Mesothelial cell of epicardium (in vitro differentiated cells): ENCODE measurements around the gene KRTAP10-11. TPM values are rescaled to one million over a fixed set of nuclear protein-coding genes. Genes with fewer than 3 reads are reported as not detected.
A peak's percentile ranks its signal among the peaks of the same experiment; 100 is the strongest.
"Not testable (repeated sequence)": the region's sequence is repeated elsewhere in the genome, so short reads cannot be mapped to it uniquely, and the experiment has no call there.

Experiments used
- DNase-seq, 2 experiments: peaks; one replicate each; pipeline ENCODE4 v3.0.0; 2021; ENCODE audit warnings: low spot score in 2 of 2; ENCODE audit not compliant: unreplicated experiment in 2 of 2
- H3K27ac Mint-ChIP-seq: 2 replicates; pipeline ENCODE4 v1.8.0; 2021; ENCODE audit warnings: mixed read lengths
- H3K27me3 Mint-ChIP-seq: 2 replicates; pipeline ENCODE4 v1.8.0; 2021; ENCODE audit warnings: low read depth, mixed read lengths
- H3K36me3 Mint-ChIP-seq: 2 replicates; pipeline ENCODE4 v1.8.0; 2021; ENCODE audit warnings: mixed read lengths
- H3K4me1 Mint-ChIP-seq: 2 replicates; pipeline ENCODE4 v1.8.0; 2021; ENCODE audit warnings: mixed read lengths
- H3K4me3 Mint-ChIP-seq: 2 replicates; pipeline ENCODE4 v1.8.0; 2021; ENCODE audit warnings: mild to moderate bottlenecking, moderate library complexity, mixed read lengths
- H3K9me3 Mint-ChIP-seq: 2 replicates; pipeline ENCODE4 v1.8.0; 2021; ENCODE audit warnings: mixed read lengths
- total RNA-seq: library from RNA; stranded (reverse); gene quantifications from 3 replicates; pipeline ENCODE4 v1.2.1, GENCODE V29; 2021
- TF ChIP-seq, protein P1 (sequence below): fragments of 200-600 bp; sonication (generic); IDR thresholded peaks from one replicate; pipeline ENCODE4 v1.5.0; 2021; ENCODE audit warnings: antibody characterized with exemption; ENCODE audit not compliant: unreplicated experiment

The KRTAP10-11 gene
- total RNA-seq, 1 donor from 2014 or later = not detected

DNA sequence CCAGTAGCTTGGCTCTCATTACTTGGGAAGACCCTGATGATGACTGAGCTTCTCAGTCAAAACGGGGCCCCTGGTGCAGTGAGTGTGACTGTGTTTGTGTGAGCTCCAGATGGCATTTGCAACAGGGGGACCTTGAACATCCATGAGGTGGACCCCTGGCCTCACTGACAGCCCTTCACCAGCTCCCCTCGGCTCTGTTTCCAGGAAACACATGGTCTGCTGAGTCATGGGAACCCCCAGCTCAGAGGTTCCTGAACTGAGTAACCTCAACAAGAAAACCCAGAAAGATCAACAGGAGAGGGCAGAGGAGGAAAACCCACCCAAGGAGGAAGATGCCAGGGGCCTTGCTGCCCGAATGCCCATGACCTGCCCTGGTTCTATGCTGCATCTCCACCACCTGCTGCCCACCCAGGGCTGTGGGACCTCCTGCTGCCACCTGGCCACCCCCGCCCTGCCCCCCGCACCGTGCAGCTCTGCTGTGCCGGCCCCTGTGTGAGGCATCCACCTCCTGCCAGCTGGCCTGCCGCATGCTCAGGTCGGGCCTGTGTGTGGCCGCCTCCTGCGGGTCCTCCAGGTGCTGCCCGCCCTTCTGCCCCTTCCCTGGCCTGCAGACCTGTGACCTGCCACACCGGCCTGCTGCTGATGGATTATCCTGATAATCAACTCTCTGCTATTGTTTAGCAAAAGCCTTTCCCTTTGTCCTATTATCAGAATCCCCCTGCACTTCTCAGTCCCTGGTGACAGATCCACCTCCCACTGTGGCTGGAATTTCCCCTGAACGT, 40.0 kb downstream of the KRTAP10-11 start:
- Mint-ChIP-seq H3K27ac (no peak overlapping the region), H3K4me1 (peaks cover 5% of the 10 kb centered on the region), H3K27me3 (peaks cover 63% of the 10 kb centered on the region), H3K4me3 (no peak overlapping the region), H3K9me3 (no peaks in the 10 kb centered on the region), H3K36me3 (no peaks in the 10 kb centered on the region)
- DNase-seq = peak in 1 of 2 experiments; percentile 36
- TF ChIP-seq, protein P1, sequence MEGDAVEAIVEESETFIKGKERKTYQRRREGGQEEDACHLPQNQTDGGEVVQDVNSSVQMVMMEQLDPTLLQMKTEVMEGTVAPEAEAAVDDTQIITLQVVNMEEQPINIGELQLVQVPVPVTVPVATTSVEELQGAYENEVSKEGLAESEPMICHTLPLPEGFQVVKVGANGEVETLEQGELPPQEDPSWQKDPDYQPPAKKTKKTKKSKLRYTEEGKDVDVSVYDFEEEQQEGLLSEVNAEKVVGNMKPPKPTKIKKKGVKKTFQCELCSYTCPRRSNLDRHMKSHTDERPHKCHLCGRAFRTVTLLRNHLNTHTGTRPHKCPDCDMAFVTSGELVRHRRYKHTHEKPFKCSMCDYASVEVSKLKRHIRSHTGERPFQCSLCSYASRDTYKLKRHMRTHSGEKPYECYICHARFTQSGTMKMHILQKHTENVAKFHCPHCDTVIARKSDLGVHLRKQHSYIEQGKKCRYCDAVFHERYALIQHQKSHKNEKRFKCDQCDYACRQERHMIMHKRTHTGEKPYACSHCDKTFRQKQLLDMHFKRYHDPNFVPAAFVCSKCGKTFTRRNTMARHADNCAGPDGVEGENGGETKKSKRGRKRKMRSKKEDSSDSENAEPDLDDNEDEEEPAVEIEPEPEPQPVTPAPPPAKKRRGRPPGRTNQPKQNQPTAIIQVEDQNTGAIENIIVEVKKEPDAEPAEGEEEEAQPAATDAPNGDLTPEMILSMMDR = no peak

DNA sequence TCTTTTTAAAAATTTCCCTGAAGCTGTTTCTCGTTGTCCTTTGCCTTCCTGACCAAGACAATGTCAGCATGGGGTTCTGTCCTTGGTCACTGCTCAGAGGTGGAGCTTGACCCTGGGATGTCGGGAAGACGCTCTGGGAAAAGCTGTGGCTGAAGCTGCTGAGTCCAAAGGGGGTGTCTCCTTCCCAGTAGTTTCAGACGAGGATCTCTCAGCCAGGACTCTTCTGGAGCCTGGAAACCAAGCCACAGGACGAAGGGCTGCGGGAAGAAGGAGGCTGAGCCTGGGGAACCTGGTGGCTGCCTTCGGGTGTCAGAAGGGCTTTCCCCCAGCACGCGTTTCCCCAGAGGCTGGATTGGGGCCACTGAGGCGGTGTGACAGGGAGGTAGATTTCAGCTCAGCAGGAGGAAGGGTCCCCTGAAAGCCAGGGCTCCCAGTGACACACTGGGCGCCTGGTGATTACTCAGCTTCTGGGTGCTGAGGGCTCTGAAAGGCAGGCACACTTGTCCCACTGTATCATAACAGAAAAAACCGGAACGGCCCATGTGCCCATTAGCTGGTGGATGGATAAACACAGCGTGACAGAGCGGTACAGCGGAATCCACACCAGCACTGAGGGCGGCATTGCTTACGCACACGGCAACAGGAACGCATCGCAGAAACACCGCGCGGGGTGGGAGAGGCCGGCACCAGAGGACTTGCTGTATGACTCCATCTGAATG, 40.8 kb downstream of the KRTAP10-11 start:
- H3K4me1 Mint-ChIP-seq = peaks cover 5% of the 10 kb centered on the region
- H3K4me3 Mint-ChIP-seq = no peak overlapping the region
- H3K36me3 Mint-ChIP-seq = no peaks in the 10 kb centered on the region
- TF ChIP-seq, protein P1 = no peak
- H3K9me3 Mint-ChIP-seq = no peaks in the 10 kb centered on the region
- peak in 1 of 2 experiments; percentile 28 for DNase-seq
- peaks cover 64% of the 10 kb centered on the region for H3K27me3 Mint-ChIP-seq
- H3K27ac Mint-ChIP-seq = no peak overlapping the region

- Mint-ChIP-seq H3K4me3 (no peak overlapping the region), H3K9me3 (peaks cover 5% of the 10 kb centered on the region), H3K4me1 (peaks cover 5% of the 10 kb centered on the region), H3K36me3 (peaks cover 2% of the 10 kb centered on the region), H3K27ac (no peak overlapping the region), H3K27me3 (peaks cover 58% of the 10 kb centered on the region)
- DNase-seq = peak in 1 of 2 experiments; percentile 10
- TF ChIP-seq, protein P1 = no peak
These were observed 41.5 kb downstream of the KRTAP10-11 start for GRCh38 chr21:44687671-44688070.

GRCh38 chr21:44689740-44690139, 43.5 kb downstream of the KRTAP10-11 start:
- not testable (repeated sequence) for H3K4me1 Mint-ChIP-seq, H3K36me3 Mint-ChIP-seq, H3K27ac Mint-ChIP-seq, H3K4me3 Mint-ChIP-seq
- peak in 1 of 2 experiments; percentile 13 for DNase-seq
- Mint-ChIP-seq H3K27me3 (peaks cover 49% of the 10 kb centered on the region), H3K9me3 (peaks cover 21% of the 10 kb centered on the region)

DNA sequence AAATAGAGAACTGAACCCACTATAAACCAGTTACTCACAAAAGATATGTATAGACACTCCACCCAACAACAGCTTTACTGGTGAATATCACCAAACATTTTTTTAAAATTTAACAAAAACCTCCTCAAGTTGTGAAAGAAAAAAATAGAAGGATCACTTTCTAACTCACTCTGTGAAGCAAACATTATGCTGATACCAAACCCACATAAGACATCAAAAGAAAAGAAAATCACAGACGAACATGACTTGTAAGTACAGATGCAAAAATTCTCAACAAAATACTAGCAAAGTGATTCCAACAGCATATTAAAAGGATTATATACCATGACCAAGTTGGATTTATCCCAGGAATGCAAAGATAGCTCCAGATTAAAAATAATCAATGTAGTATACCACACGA, 45.5 kb downstream of the KRTAP10-11 start:
- Mint-ChIP-seq H3K27me3 (peaks cover 51% of the 10 kb centered on the region), H3K36me3 (peaks cover 2% of the 10 kb centered on the region), H3K27ac (no peak overlapping the region), H3K4me1 (peaks cover 2% of the 10 kb centered on the region), H3K4me3 (no peak overlapping the region), H3K9me3 (peaks cover 21% of the 10 kb centered on the region)
- no peak for DNase-seq
- TF ChIP-seq, protein P1 = no peak
